H9 (cell line): ENCODE data around the gene KCNG3. TPM values are rescaled to one million over a fixed set of nuclear protein-coding genes. Genes with fewer than 3 reads are reported as not detected.

ENCODE experiments used
- DNase-seq: peaks from one replicate; pipeline ENCODE4 v3.0.0-alpha.2; 2017
- H2AFZ ChIP-seq: one replicate; pipeline ENCODE4 v1.6.1; 2013; ENCODE audit warnings: mild to moderate bottlenecking, low read length, control low read depth, moderate library complexity
- H2AK5ac ChIP-seq: 2 replicates; pipeline ENCODE4 v1.6.1; 2013; ENCODE audit warnings: low read length, control low read depth, mixed read lengths; ENCODE audit not compliant: insufficient read length
- H2BK120ac ChIP-seq: one replicate; pipeline ENCODE4 v1.6.1; 2013; ENCODE audit warnings: low read depth, mild to moderate bottlenecking, low read length, control low read depth, inconsistent platforms; ENCODE audit not compliant: poor library complexity, severe bottlenecking
- H2BK12ac ChIP-seq: 2 replicates; pipeline ENCODE4 v1.6.1; 2013; ENCODE audit warnings: low read length, control low read depth, mixed read lengths, low read depth; ENCODE audit not compliant: insufficient read length
- H2BK15ac ChIP-seq: 2 replicates; pipeline ENCODE4 v1.6.1; 2013; ENCODE audit warnings: low read depth, low read length, control low read depth
- H2BK20ac ChIP-seq: one replicate; pipeline ENCODE4 v1.6.1; 2013; ENCODE audit warnings: low read depth, mild to moderate bottlenecking, low read length, control low read depth, inconsistent platforms; ENCODE audit not compliant: poor library complexity, severe bottlenecking
- H2BK5ac ChIP-seq: 2 replicates; pipeline ENCODE4 v1.6.1; 2013; ENCODE audit warnings: low read length, control low read depth, mixed read lengths; ENCODE audit not compliant: insufficient read length
- H3K14ac ChIP-seq: 2 replicates; pipeline ENCODE4 v1.6.1; 2013; ENCODE audit warnings: low read length, control low read depth; ENCODE audit not compliant: insufficient read depth
- H3K18ac ChIP-seq: 2 replicates; pipeline ENCODE4 v1.6.1; 2013; ENCODE audit warnings: low read depth, mild to moderate bottlenecking, mixed read lengths, low read length, control low read depth; ENCODE audit not compliant: insufficient read length
- H3K23ac ChIP-seq: 2 replicates; pipeline ENCODE4 v1.6.1; 2013; ENCODE audit warnings: low read length, control low read depth, mixed read lengths, low read depth; ENCODE audit not compliant: insufficient read length
- H3K23me2 ChIP-seq: 2 replicates; pipeline ENCODE4 v1.6.1; 2013; ENCODE audit warnings: low read depth, mild to moderate bottlenecking, mixed read lengths, low read length, control low read depth; ENCODE audit not compliant: insufficient read length, poor library complexity, severe bottlenecking
- H3K27ac ChIP-seq: 2 replicates; pipeline ENCODE4 v1.5.1; 2013; ENCODE audit warnings: low read length, control low read depth, mixed read lengths, low read depth; ENCODE audit not compliant: insufficient read length
- H3K27me3 ChIP-seq: 2 replicates; pipeline ENCODE4 v1.6.1; 2013; ENCODE audit warnings: low read length, control low read depth, inconsistent platforms; ENCODE audit not compliant: insufficient read depth
- H3K4ac ChIP-seq: 2 replicates; pipeline ENCODE4 v1.6.1; 2013; ENCODE audit warnings: low read depth, mild to moderate bottlenecking, control low read depth, inconsistent platforms, low read length, moderate library complexity
- H3K4me1 ChIP-seq: 2 replicates; pipeline ENCODE4 v1.6.1; 2013; ENCODE audit warnings: low read length, control low read depth, inconsistent platforms; ENCODE audit not compliant: insufficient read depth
- H3K4me2 ChIP-seq: 2 replicates; pipeline ENCODE4 v1.6.1; 2013; ENCODE audit warnings: low read length, control low read depth, mixed read lengths; ENCODE audit not compliant: insufficient read length, insufficient read depth
- H3K56ac ChIP-seq: 2 replicates; pipeline ENCODE4 v1.6.1; 2013; ENCODE audit warnings: low read depth, mild to moderate bottlenecking, mixed read lengths, low read length, control low read depth; ENCODE audit not compliant: insufficient read length
- H3K79me1 ChIP-seq: 2 replicates; pipeline ENCODE4 v1.6.1; 2013; ENCODE audit warnings: low read depth, mild to moderate bottlenecking, moderate library complexity, low read length, control low read depth, inconsistent platforms; ENCODE audit not compliant: insufficient read depth, poor library complexity, severe bottlenecking
- H3K79me2 ChIP-seq: 2 replicates; pipeline ENCODE4 v1.6.1; 2013; ENCODE audit warnings: low read length, control low read depth, inconsistent platforms; ENCODE audit not compliant: insufficient read depth
- H3K9ac ChIP-seq: 2 replicates; pipeline ENCODE4 v1.6.1; 2013; ENCODE audit warnings: low read length, control low read depth, mixed read lengths; ENCODE audit not compliant: insufficient read length; ENCODE audit errors: extremely low read depth
- H3K9me3 ChIP-seq: one replicate; pipeline ENCODE4 v1.6.1; 2013; ENCODE audit warnings: low read depth, low read length, inconsistent platforms; ENCODE audit not compliant: control insufficient read depth
- H3T11ph ChIP-seq: one replicate; pipeline ENCODE4 v1.6.1; 2013; ENCODE audit warnings: mild to moderate bottlenecking, low read length, control low read depth, inconsistent platforms
- H4K20me1 ChIP-seq: one replicate; pipeline ENCODE4 v1.6.1; 2013; ENCODE audit not compliant: control insufficient read depth, insufficient read length, insufficient read depth
- H4K5ac ChIP-seq: 2 replicates; pipeline ENCODE4 v1.6.1; 2013; ENCODE audit warnings: low read depth, mild to moderate bottlenecking, mixed read lengths, low read length, control low read depth; ENCODE audit not compliant: insufficient read length
- H4K8ac ChIP-seq: replicated peaks from 2 replicates; pipeline ENCODE4 v1.6.1; 2013; ENCODE audit warnings: low read length, control low read depth, mixed read lengths, low read depth; ENCODE audit not compliant: insufficient read length
- H4K91ac ChIP-seq: 2 replicates; pipeline ENCODE4 v1.6.1; 2013; ENCODE audit warnings: low read depth, mild to moderate bottlenecking, moderate library complexity, mixed read lengths, low read length, control low read depth; ENCODE audit not compliant: insufficient read length
- H3K27ac Mint-ChIP-seq, 3 experiments: 2 replicates in 2 of 3; 3 replicates in 1 of 3; pipeline ENCODE4 v1.8.0; 2020 to 2021; ENCODE audit warnings: mixed read lengths in 3 of 3, mild to moderate bottlenecking in 1 of 3, moderate library complexity in 1 of 3
- H3K27me3 Mint-ChIP-seq: 2 replicates; pipeline ENCODE4 v1.8.0; 2021; ENCODE audit warnings: low read depth, mild to moderate bottlenecking, moderate library complexity, mixed read lengths
- H3K36me3 Mint-ChIP-seq, 3 experiments: 2 replicates in 2 of 3; 3 replicates in 1 of 3; pipeline ENCODE4 v1.8.0; 2020 to 2021; ENCODE audit warnings: low read depth in 3 of 3, mixed read lengths in 3 of 3; ENCODE audit not compliant: insufficient read depth in 1 of 3
- H3K4me1 Mint-ChIP-seq, 2 experiments: 2 replicates each; pipeline ENCODE4 v1.8.0; 2020; ENCODE audit warnings: mixed read lengths in 2 of 2
- H3K4me3 Mint-ChIP-seq, 2 experiments: 2 replicates in 1 of 2; 3 replicates in 1 of 2; pipeline ENCODE4 v1.8.0; 2020 to 2021; ENCODE audit warnings: mild to moderate bottlenecking in 2 of 2, mixed read lengths in 2 of 2, moderate library complexity in 1 of 2
- H3K9me3 Mint-ChIP-seq, 2 experiments: 2 replicates in 1 of 2; 3 replicates in 1 of 2; pipeline ENCODE4 v1.8.0; 2020; ENCODE audit warnings: mild to moderate bottlenecking in 2 of 2, mixed read lengths in 2 of 2, moderate library complexity in 1 of 2
- CTCF ChIP-seq: fragments of 200-600 bp; sonication (generic); conservative IDR thresholded peaks from 3 replicates; pipeline ENCODE4 v1.8.0; 2021; ENCODE audit warnings: antibody characterized with exemption, mild to moderate bottlenecking
- WGBS: extraction: QIAGEN DNeasy Blood & Tissue Kit; methylation state at CpG from one replicate; pipeline ENCODE4 v1.1.7; 2013; ENCODE audit warnings: missing lambda C conversion rate, low lambda C conversion rate, mixed read lengths; ENCODE audit not compliant: insufficient read length; ENCODE audit errors: extremely low coverage; 5-methylcytosine and 5-hydroxymethylcytosine counted together
- total RNA-seq: library from RNA; stranded (reverse); gene quantifications from 2 replicates; pipeline ENCODE4 v1.2.1, GENCODE V29; 2021

KCNG3 gene
- total RNA-seq, 1 experiment from 2014 or later = 16.5 TPM

DNA sequence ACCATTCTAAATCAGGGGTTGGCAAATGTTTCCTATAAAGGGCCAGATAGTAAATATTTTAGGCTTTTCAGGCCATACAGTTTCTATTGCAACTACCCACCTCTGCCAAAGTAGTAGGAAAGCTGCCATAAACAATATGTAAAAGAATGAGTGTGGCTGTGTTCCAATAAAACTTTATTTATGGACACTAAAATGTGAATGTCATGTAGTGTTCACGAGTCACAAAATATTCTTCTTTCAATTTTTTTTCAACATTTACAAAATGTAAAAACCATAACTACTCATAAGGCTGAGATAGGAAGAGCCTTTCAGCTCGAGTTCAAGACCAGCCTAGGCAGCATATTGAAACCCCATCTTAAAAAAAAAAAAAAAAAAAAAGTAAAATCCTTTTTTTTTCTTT lies 13.4 kb downstream of the KCNG3 start:
- H3K56ac ChIP-seq = no peak overlapping the region
- no peak overlapping the region for H4K91ac ChIP-seq
- no peaks in the 10 kb centered on the region for H3K9me3 Mint-ChIP-seq
- DNase-seq = no peak
- no peaks in the 10 kb centered on the region for H4K20me1 ChIP-seq
- H2BK5ac ChIP-seq = no peak overlapping the region
- H2BK15ac ChIP-seq = no peak overlapping the region
- no peaks in the 10 kb centered on the region for H3K27me3 ChIP-seq
- no peak overlapping the region for H3K4me3 Mint-ChIP-seq
- H3K27ac ChIP-seq = no peak overlapping the region
- H2BK12ac ChIP-seq = no peak overlapping the region
- H3K9me3 ChIP-seq = no peaks in the 10 kb centered on the region
- H3K36me3 Mint-ChIP-seq = peaks cover 0 to 23% (median 13%) of the 10 kb centered on the region in 3 experiments; a peak in 6 of 7 replicates
- H3K27ac Mint-ChIP-seq = peak overlapping the region in 2 of 3 experiments; percentile 44 to 89; a peak in 1 of 7 replicates
- no peak overlapping the region for H2BK20ac ChIP-seq
- H3K27me3 Mint-ChIP-seq = no peaks in the 10 kb centered on the region
- no peak overlapping the region for H3K23ac ChIP-seq
- H3K18ac ChIP-seq = no peak overlapping the region
- H4K8ac ChIP-seq = no peak overlapping the region
- H2BK120ac ChIP-seq = no peak overlapping the region
- no peak overlapping the region for H4K5ac ChIP-seq
- H2AFZ ChIP-seq = no peak overlapping the region
- peaks cover 8% of the 10 kb centered on the region; the same call in 1 of the 2 replicates for H3K79me2 ChIP-seq
- H3K79me1 ChIP-seq = peaks cover 11% of the 10 kb centered on the region
- no peak overlapping the region for H3K4ac ChIP-seq
- no peak overlapping the region for H3K4me2 ChIP-seq
- no peaks in the 10 kb centered on the region; the same call in 1 of the 2 replicates for H3K4me1 ChIP-seq
- no peak overlapping the region for H3K9ac ChIP-seq
- H3K14ac ChIP-seq = no peak overlapping the region
- no peaks in the 10 kb centered on the region for H3K23me2 ChIP-seq
- H3K4me1 Mint-ChIP-seq = peaks cover 6 to 9% of the 10 kb centered on the region in 2 experiments
- no CpG with 5 or more reads among the region's 2 CpGs for WGBS
- H3T11ph ChIP-seq = no peak overlapping the region
- no peak overlapping the region for H2AK5ac ChIP-seq
- TF ChIP-seq CTCF = no peak
